Epithelial cell of proximal tubule (primary cell): ENCODE results near the gene CWC27. TPM values are rescaled to one million over a fixed set of nuclear protein-coding genes. Genes with fewer than 3 reads are reported as not detected.

ENCODE experiments used
- DNase-seq: peaks from one replicate; pipeline ENCODE4 v3.0.0-alpha.2; 2011; ENCODE audit warnings: low read depth
- H3K4me3 ChIP-seq: 2 replicates; pipeline ENCODE4 v1.5.1; 2011; ENCODE audit warnings: low read depth, mild to moderate bottlenecking, low read length
- CTCF ChIP-seq: conservative IDR thresholded peaks from 2 replicates; pipeline ENCODE4 v1.5.1; 2012; ENCODE audit warnings: low read depth, mild to moderate bottlenecking, low read length
- total RNA-seq: library from RNA; depleted of rRNA; stranded (reverse); fragments of >200 nt; gene quantifications from 2 replicates; pipeline ENCODE4 v1.2.3, GENCODE V29; 2015

The CWC27 gene
- total RNA-seq, 1 donor from 2014 or later: 17.6 TPM

DNA sequence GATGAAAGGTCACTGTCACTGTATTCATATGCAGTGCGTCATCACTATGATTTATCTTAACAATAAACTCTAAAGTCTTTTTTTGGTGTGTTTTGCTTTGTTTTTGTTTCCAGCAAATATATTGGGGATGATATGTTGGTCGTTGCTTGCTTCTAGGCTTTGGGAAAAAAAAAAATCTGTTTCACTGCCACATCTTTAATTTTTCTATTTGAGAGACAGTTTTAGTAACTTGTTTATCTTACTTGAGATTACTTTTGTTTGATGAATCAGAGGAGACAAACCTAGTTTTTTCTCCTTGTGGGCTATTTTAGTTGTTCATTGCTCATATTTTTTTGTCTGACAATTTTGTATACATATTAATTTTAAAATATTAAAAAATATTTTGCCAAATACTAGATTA lies 19.4 kb downstream of the CWC27 start:
- TF ChIP-seq CTCF: no peak
- no peak overlapping the region for H3K4me3 ChIP-seq
- DNase-seq: no peak

DNA sequence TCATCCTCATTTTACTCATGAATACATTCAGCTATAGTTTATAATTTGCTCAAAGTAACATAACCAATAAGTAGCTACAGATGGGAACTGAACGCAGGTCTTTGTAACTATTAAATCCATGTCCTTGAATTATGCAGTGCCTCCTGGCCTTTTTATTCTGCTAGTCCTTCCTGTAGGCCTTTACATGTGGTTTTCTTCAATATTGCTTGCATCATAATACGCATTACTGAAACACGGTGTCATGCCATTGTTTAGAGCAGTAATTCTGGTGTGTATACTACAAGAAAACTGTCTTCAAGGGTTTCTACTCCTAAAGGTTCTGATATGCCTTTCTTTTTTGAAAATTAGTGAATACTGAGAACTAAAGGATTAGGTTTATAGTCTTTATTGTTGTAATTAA lies 20.7 kb downstream of the CWC27 start:
- TF ChIP-seq CTCF: no peak
- no peak overlapping the region for H3K4me3 ChIP-seq
- no peak for DNase-seq

DNA sequence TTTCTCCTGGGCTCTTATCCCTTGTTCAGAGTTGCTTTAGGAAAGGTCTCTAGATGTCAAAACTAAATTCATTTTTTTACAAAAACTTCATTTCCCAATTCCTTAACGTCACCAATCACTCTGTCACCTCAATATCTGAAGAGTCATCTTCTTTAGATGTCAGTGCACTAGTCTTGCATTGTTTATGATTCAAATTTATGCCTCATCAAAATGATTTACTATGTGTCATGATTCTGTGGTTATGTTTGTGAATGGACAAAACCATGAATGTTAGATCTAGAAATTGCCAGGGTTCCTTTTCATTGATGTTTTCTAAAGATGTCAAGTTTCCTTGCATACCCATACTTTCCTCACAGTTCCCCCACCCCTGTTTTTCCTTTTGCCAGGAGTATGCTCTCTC lies 21.5 kb downstream of the CWC27 start:
- no peak for DNase-seq
- TF ChIP-seq CTCF: no peak
- no peak overlapping the region for H3K4me3 ChIP-seq

GRCh38 chr5:64792469-64792868 lies 23.7 kb downstream of the CWC27 start:
- H3K4me3 ChIP-seq: no peak overlapping the region
- no peak for TF ChIP-seq CTCF
- DNase-seq: no peak

- no peak for DNase-seq
- no peak for TF ChIP-seq CTCF
- no peak overlapping the region for H3K4me3 ChIP-seq
Measured at GRCh38 chr5:64794053-64794770, 25.5 kb downstream of the CWC27 start.

DNA sequence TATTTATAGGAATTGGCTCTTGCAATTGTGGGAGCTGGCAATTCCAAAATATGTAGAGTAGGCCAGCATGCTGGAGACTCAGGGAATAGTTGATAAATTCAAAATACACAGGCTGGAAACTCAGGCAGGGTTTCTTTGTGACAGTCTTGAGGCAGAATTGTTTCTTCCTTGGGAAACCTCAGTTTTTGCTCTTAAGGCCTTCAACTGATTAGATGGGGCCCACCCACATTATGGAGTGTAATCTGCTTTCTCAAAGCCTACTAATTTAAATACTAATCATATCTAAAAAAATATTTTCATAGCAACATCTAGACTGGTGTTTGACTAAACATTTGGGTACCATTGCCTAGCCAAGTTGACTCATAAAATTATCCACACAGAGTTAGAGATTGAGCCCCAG lies 27.6 kb downstream of the CWC27 start:
- DNase-seq: no peak
- no peak overlapping the region for H3K4me3 ChIP-seq
- no peak for TF ChIP-seq CTCF

- no peak for DNase-seq
- no peak overlapping the region for H3K4me3 ChIP-seq
- no peak for TF ChIP-seq CTCF
Measured at GRCh38 chr5:64800926-64801325, 32.2 kb downstream of the CWC27 start.
